OCI-LY3 (cell line): ENCODE measurements around the gene ZNF668.

Experiments used
- H2AFZ ChIP-seq: fragments of 200-600, 300-600 bp; shearing (Covaris generic); 2 replicates; pipeline ENCODE4 v1.6.0; 2014; ENCODE audit warnings: antibody characterized with exemption, low read depth, low read length
- H3K27ac ChIP-seq: fragments of 200-600, 300-600 bp; sonication (generic); 2 replicates; pipeline ENCODE4 v1.5.1; 2014; ENCODE audit warnings: mild to moderate bottlenecking, low read length, moderate library complexity, mixed read lengths
- H3K27me3 ChIP-seq: fragments of 200-600, 300-600 bp; sonication (generic); 2 replicates; pipeline ENCODE4 v1.6.1; 2014; ENCODE audit warnings: low read depth, low read length, mixed read lengths
- H3K36me3 ChIP-seq: fragments of 200-600, 300-600 bp; sonication (generic); replicated peaks from 2 replicates; pipeline ENCODE3; 2014; ENCODE audit warnings: low read depth, low read length, mixed read lengths
- H3K4me1 ChIP-seq: fragments of 300-600, 200-600 bp; sonication (generic); 2 replicates; pipeline ENCODE4 v1.6.1; 2014; ENCODE audit warnings: low read length, mixed read lengths
- H3K4me2 ChIP-seq: fragments of 200-600, 300-600 bp; sonication (generic); 2 replicates; pipeline ENCODE4 v1.6.1; 2014; ENCODE audit warnings: low read length, mixed read lengths
- H3K4me3 ChIP-seq: fragments of 300-600, 200-600 bp; sonication (generic); 2 replicates; pipeline ENCODE4 v1.5.1; 2014; ENCODE audit warnings: antibody characterized with exemption, mild to moderate bottlenecking, low read length, moderate library complexity
- H3K79me2 ChIP-seq: fragments of 300-600, 200-600 bp; shearing (Covaris generic); 2 replicates; pipeline ENCODE4 v1.6.1; 2014; ENCODE audit warnings: mild to moderate bottlenecking, low read length, mixed read lengths
- H3K9ac ChIP-seq: fragments of 300-600, 200-600 bp; shearing (Covaris generic); 2 replicates; pipeline ENCODE4 v1.6.0; 2014; ENCODE audit warnings: mild to moderate bottlenecking, low read length, moderate library complexity
- H3K9me3 ChIP-seq: fragments of 200-600, 300-600 bp; shearing (Covaris generic); 2 replicates; pipeline ENCODE4 v1.6.1; 2014; ENCODE audit warnings: low read length, mixed read lengths; ENCODE audit not compliant: insufficient read depth
- H4K20me1 ChIP-seq: fragments of 200-600, 300-600 bp; sonication (generic); 2 replicates; pipeline ENCODE4 v1.6.1; 2016; ENCODE audit warnings: low read length, mixed read lengths; ENCODE audit not compliant: insufficient read depth
- CTCF ChIP-seq: fragments of 200-600, 300-600 bp; sonication (generic); IDR thresholded peaks from 2 replicates; pipeline ENCODE4 v1.5.1; 2014; ENCODE audit warnings: antibody characterized with exemption, low read length, low read depth
- EZH2phosphoT487 ChIP-seq: fragments of 200-600 bp; shearing (Covaris generic); IDR thresholded peaks from 2 replicates; pipeline ENCODE4 v1.6.1; 2018; ENCODE audit warnings: antibody characterized with exemption, mixed run types, low read depth

ZNF668 gene

DNA sequence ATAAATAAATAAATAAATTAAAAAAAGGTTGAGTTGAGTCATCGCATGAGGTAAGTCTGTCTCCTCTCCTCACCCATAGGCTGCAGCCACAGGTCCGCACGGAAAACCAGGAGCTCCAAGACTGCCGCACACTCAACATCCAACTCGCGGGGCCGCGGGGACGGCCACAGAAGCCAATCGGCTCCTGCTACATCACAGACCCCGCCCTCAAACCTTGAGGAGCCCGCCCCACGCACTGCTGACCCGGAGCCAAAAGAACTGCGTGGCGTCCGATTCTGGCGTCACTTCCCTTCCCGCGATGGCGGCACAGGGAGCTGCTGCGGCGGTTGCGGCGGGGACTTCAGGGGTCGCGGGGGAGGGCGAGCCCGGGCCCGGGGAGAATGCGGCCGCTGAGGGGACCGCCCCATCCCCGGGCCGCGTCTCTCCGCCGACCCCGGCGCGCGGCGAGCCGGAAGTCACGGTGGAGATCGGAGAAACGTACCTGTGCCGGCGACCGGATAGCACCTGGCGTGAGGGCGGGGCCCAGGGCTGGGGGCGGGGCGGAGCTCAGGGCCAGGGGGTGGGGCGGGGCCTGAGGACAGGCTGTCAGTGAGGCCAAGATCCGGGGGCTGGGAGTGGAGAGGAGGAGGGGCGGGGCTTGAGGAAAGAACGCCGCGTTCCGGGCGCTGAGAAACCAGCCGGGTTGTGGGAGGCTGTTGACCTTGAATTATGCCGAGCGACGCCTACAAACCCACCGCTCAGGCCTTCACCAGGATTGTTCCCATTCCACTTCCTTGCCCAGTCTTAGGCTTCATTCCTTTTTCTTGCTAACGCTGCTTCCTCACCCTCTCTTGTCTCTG, 43.6 kb upstream of the ZNF668 start, which contains the start of gene KAT8:
Gene KAT8, plus strand, starts transcription at position 281 of the 839 bp plus-strand sequence. Its CDS starts 18 bp downstream, at position 299.
- H3K27ac ChIP-seq = peak within 1 kb of the TSS; percentile 47
- H3K4me2 ChIP-seq = peak within 1 kb of the TSS; percentile 95
- H3K9me3 ChIP-seq = no peaks in the 10 kb centered on the region
- peaks cover 18% of the 10 kb centered on the region for H3K79me2 ChIP-seq
- no peak for TF ChIP-seq EZH2phosphoT487
- no peak for TF ChIP-seq CTCF
- H2AFZ ChIP-seq = peak within 1 kb of the TSS; percentile 77; the same call in 1 of the 2 replicates
- H3K9ac ChIP-seq = peak within 1 kb of the TSS; percentile 67
- peaks cover 26% of the 10 kb centered on the region for H3K36me3 ChIP-seq
- H3K4me1 ChIP-seq = peaks cover 12% of the 10 kb centered on the region
- H4K20me1 ChIP-seq = peaks cover 6% of the 10 kb centered on the region
- peak within 1 kb of the TSS; percentile 95 for H3K4me3 ChIP-seq
- no peaks in the 10 kb centered on the region for H3K27me3 ChIP-seq

- no peak overlapping the region for H2AFZ ChIP-seq
- H3K4me2 ChIP-seq = no peak overlapping the region
- no peak overlapping the region for H3K27ac ChIP-seq
- no peaks in the 10 kb centered on the region for H3K9me3 ChIP-seq
- H3K36me3 ChIP-seq = peaks cover 32% of the 10 kb centered on the region
- TF ChIP-seq EZH2phosphoT487 (no peak), CTCF (no peak)
- H4K20me1 ChIP-seq = peaks cover 6% of the 10 kb centered on the region
- H3K4me1 ChIP-seq = peaks cover 12% of the 10 kb centered on the region
- H3K4me3 ChIP-seq = no peak overlapping the region
- no peaks in the 10 kb centered on the region for H3K27me3 ChIP-seq
- H3K79me2 ChIP-seq = peaks cover 15% of the 10 kb centered on the region
- no peak overlapping the region for H3K9ac ChIP-seq
Measured at GRCh38 chr16:31114468-31114867, 40.4 kb upstream of the ZNF668 start.

DNA sequence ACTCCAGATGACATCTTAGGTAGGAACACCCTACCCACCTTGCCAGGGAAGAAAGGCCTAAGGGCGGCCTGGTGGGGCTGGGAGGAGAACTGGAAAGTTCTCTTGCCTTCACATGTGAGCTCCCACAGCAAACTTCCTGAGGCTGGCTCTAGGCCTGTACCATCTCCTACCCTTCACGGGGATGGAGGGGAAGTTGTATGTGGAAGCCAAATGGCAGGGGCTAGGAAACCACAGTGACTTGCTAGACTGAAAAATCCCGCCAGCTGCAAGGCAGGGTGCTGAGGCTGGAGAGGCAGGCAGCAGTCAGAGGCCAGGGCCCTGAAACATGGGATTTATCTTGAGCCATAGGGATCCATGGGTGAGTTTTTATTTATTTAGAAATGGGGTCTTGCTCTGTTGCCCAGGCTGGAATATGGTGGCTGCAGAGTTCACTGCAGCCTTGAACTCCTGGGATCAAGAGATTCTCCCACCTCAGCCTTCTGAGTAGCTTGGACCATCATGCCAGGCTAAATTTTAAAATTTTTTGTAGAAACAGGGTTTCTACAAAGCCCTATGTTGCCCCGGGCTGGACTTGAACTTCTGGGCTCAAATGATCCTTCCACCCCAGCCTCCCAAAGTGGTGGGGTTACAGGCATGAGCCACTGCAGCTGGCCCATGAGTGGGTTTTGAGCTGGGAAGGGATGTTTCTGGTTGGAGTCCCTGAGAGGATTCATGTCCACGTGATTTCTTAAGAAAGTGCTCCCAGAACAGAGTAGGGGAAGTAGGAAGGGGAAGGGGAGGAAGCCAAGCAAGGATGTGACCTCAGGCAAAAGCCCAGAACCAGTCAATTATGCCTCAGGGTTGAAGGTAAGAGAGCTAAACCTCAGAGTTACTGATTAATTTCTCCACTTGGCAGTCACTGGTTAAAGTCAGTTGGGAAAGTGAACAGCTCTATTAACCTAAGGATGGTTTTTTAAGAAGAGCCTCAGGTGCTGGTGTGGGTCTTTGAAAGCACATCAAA, 39.4 kb upstream of the ZNF668 start:
- no peaks in the 10 kb centered on the region for H3K9me3 ChIP-seq
- H4K20me1 ChIP-seq = peaks cover 5% of the 10 kb centered on the region
- H3K4me2 ChIP-seq = peak overlapping the region; percentile 22; the same call in 1 of the 2 replicates
- TF ChIP-seq CTCF (no peak), EZH2phosphoT487 (no peak)
- peaks cover 13% of the 10 kb centered on the region for H3K4me1 ChIP-seq
- peaks cover 15% of the 10 kb centered on the region for H3K79me2 ChIP-seq
- H3K9ac ChIP-seq = no peak overlapping the region
- no peaks in the 10 kb centered on the region for H3K27me3 ChIP-seq
- H3K27ac ChIP-seq = peak overlapping the region; percentile 49
- H3K4me3 ChIP-seq = no peak overlapping the region
- peaks cover 32% of the 10 kb centered on the region for H3K36me3 ChIP-seq
- no peak overlapping the region for H2AFZ ChIP-seq

GRCh38 chr16:31112711-31113110, 38.7 kb upstream of the ZNF668 start:
- peaks cover 10% of the 10 kb centered on the region; the same call in 1 of the 2 replicates for H3K79me2 ChIP-seq
- H3K27me3 ChIP-seq = no peaks in the 10 kb centered on the region
- H3K4me1 ChIP-seq = peaks cover 14% of the 10 kb centered on the region
- no peak overlapping the region for H3K4me2 ChIP-seq
- no peaks in the 10 kb centered on the region for H4K20me1 ChIP-seq
- H3K4me3 ChIP-seq = no peak overlapping the region
- H3K9ac ChIP-seq = no peak overlapping the region
- peaks cover 32% of the 10 kb centered on the region for H3K36me3 ChIP-seq
- TF ChIP-seq EZH2phosphoT487 = no peak
- TF ChIP-seq CTCF = no peak
- no peak overlapping the region for H2AFZ ChIP-seq
- H3K9me3 ChIP-seq = no peaks in the 10 kb centered on the region
- H3K27ac ChIP-seq = no peak overlapping the region
